ENCODE data around the gene LSP1.

The LSP1 gene

GRCh38 chr11:1923201-1923956, 70.5 kb downstream of the LSP1 start:
- Histone ChIP-seq H3K4me3 (replicated peaks; ENCODE audit: insufficient read depth, low read length) (no peak overlapping the region), H3K27ac (replicated peaks) (no peak overlapping the region), H3K27me3 (ENCODE audit: insufficient read depth, poor library complexity, severe bottlenecking) (no peaks in the 10 kb centered on the region)
- no peak for DNase-seq (ENCODE audit: low read depth in 1 of 2, low spot score in 1 of 2)
- TF ChIP-seq POLR2AphosphoS5 (IDR thresholded peaks at IDR 0.05; ENCODE audit: low read depth): no peak
- no peak for TF ChIP-seq REST (IDR thresholded peaks at IDR 0.05; ENCODE audit: insufficient replicate concordance, low read depth)
- TF ChIP-seq CTCF (IDR thresholded peaks at IDR 0.05; ENCODE audit: insufficient read depth, low read length): no peak
- TF ChIP-seq SPI1 (IDR thresholded peaks at IDR 0.05; ENCODE audit: borderline replicate concordance, low read depth): no peak
- TF ChIP-seq GABPA (IDR thresholded peaks at IDR 0.05; ENCODE audit: low read depth): no peak

DNA sequence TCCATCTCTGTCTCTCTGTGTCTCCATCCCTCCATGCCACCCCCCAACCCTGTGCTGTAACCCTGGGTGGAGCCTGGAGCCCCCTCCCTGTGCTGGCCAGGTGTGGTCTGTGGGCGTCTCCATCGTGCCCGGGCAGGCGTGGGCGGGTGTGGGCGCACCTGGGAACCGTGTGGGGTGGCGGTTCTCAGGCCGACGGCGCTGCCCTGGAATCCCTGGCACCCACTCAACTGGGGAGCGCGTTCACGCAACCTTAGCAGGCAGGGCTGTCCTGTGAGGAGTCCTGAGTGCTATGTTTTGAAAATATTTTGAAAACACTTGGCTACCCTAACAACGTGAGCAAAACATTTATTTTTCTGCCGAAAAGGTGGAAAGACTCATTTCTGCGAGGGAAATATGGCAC, 71.3 kb downstream of the LSP1 start:
- no peak for TF ChIP-seq SPI1 (IDR thresholded peaks at IDR 0.05; ENCODE audit: borderline replicate concordance, low read depth)
- no peaks in the 10 kb centered on the region for H3K27me3 ChIP-seq (ENCODE audit: insufficient read depth, poor library complexity, severe bottlenecking)

DNA sequence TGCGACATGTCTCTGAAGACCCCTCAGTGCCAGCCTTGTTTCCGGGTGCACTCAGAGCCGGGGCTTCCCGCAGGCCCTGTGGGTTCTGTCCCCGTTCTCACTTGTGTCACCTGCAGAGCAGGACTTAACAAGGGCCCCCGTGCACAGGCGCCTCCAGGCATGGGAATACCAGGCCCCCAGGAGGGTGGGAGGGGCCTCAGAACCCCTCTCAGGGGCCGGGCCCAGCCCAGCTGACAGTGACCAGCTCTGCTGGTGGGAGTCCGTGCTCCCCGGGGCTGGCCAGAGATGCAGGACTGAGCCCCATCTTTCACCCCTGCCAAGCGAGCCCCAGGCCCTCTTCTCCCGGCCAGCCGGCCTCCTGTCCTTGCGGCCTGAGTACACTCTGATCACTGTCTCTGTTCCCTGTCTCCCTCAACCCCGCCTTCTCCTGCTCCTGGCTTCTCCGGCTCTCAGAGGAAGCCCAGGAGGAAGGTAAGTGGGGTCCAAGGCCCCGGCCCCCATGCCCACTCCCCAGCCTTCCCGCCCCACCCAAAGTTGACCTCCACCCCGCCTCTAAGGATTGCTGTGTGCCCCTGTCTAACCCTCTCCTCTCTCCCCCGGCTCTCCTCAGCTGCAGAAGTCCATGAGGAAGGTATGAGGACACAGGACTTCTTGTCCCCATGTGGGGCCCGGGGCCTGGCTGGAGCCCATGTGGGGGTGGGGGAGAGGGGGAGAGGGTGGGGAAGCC, 71.9 kb downstream of the LSP1 start:
- no peak for TF ChIP-seq SPI1 (IDR thresholded peaks at IDR 0.05; ENCODE audit: borderline replicate concordance, low read depth)
- no peak for TF ChIP-seq CTCF (IDR thresholded peaks at IDR 0.05; ENCODE audit: insufficient read depth, low read length)
- no peaks in the 10 kb centered on the region for H3K27me3 ChIP-seq (ENCODE audit: insufficient read depth, poor library complexity, severe bottlenecking)
- no peak for DNase-seq (ENCODE audit: low read depth in 1 of 2, low spot score in 1 of 2)

More for the DNA sequence above, 71.3 kb downstream of the LSP1 start:
- Histone ChIP-seq H3K4me3 (replicated peaks; ENCODE audit: insufficient read depth, low read length) (no peak overlapping the region), H3K27ac (replicated peaks) (no peak overlapping the region)
- no peak for DNase-seq (ENCODE audit: low read depth in 1 of 2, low spot score in 1 of 2)

DNA sequence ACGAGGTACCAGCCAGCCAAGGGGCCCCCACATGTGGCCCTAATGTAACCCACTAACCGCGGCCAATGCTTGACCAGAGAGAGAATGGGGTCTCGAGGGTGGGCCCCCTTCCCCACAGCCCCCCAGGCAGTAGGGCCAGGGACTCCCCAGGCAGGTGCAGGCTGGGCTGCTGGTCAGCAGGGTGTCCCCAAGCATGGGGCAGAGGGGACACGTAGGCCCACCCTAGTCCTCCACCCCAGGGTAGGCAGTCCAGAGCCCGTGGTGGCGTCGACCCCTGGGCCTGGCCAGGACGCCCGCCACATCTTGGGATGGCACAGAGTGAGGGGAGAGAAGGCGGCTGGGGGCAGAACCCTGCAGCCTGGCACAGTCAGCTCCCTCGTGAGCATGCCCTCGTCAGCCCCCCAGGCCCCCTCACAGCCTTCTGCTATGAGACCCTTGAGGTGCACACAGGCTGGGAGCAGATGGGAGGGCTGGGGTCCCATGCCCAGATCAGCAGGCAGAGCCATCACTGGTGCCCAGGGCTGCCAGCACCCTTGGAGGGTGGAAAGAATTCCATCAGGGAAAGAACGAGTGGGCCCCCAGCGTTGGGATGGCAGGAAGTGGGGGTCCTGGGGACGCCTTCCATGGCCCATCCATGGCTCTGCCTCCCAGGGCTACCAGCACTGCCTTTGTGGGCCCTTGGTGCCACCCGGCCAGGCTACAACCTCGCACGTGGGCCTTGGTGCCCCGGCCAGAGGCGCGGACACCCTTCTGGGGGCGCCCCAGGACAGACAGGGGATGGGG, 72.7 kb downstream of the LSP1 start:
- no peak for TF ChIP-seq GABPA (IDR thresholded peaks at IDR 0.05; ENCODE audit: low read depth)
- no peak for TF ChIP-seq POLR2AphosphoS5 (IDR thresholded peaks at IDR 0.05; ENCODE audit: low read depth)
- TF ChIP-seq CTCF (IDR thresholded peaks at IDR 0.05; ENCODE audit: insufficient read depth, low read length): no peak
- no peak for TF ChIP-seq REST (IDR thresholded peaks at IDR 0.05; ENCODE audit: insufficient replicate concordance, low read depth)
- no peak for DNase-seq (ENCODE audit: low read depth in 1 of 2, low spot score in 1 of 2)
- Histone ChIP-seq H3K4me3 (replicated peaks; ENCODE audit: insufficient read depth, low read length) (no peak overlapping the region), H3K27me3 (ENCODE audit: insufficient read depth, poor library complexity, severe bottlenecking) (peaks cover 1% of the 10 kb centered on the region), H3K27ac (replicated peaks) (no peak overlapping the region)

More for the DNA sequence above, 71.9 kb downstream of the LSP1 start:
- Histone ChIP-seq H3K27ac (replicated peaks) (no peak overlapping the region), H3K4me3 (replicated peaks; ENCODE audit: insufficient read depth, low read length) (no peak overlapping the region)
